Uterus (tissue), 4 donors: ENCODE data around the gene IDNK. TPM values are rescaled to one million over a fixed set of nuclear protein-coding genes. Genes with fewer than 3 reads are reported as not detected.

Experiments
- DNase-seq, 2 donors: peaks; one replicate each; pipeline ENCODE4 v3.0.0-alpha.2; 2019 to 2020
- H3K27ac ChIP-seq, 2 donors: fragments of 200-600 bp; sonication (generic); 1 replicate in 1 of 2; 2 replicates in 1 of 2; pipeline ENCODE4 v1.5.1; 2016 to 2018
- H3K27me3 ChIP-seq, 2 donors: fragments of 200-600 bp; sonication (generic); one replicate each; pipeline ENCODE4 v1.5.1; 2018 to 2019; ENCODE audit warnings: control low read depth in 1 of 2
- H3K36me3 ChIP-seq, 2 donors: fragments of 200-600 bp; sonication (generic); one replicate each; pipeline ENCODE4 v1.5.1; 2019; ENCODE audit warnings: control low read depth in 1 of 2
- H3K4me1 ChIP-seq, 2 donors: fragments of 200-600 bp; sonication (generic); one replicate each; pipeline ENCODE4 v1.5.1; 2018 to 2019; ENCODE audit warnings: control low read depth in 1 of 2
- H3K4me3 ChIP-seq, 2 donors: fragments of 200-600 bp; sonication (generic); 1 replicate in 1 of 2; 2 replicates in 1 of 2; pipeline ENCODE4 v1.5.1; 2018 to 2019; ENCODE audit warnings: mild to moderate bottlenecking in 1 of 2
- H3K9me3 ChIP-seq, 2 donors: fragments of 200-600 bp; sonication (generic); one replicate each; pipeline ENCODE4 v1.5.1; 2019; ENCODE audit warnings: control low read depth in 1 of 2
- POLR2A ChIP-seq, 2 donors: fragments of 450-650 bp; IDR thresholded peaks; one replicate each; pipeline ENCODE4 v1.6.1; 2016; ENCODE audit warnings: antibody characterized with exemption in 2 of 2, mild to moderate bottlenecking in 1 of 2, moderate library complexity in 1 of 2
- intact Hi-C: fragments of 100-400 bp; cut with DNase I; formaldehyde crosslinking; loops from one replicate; pipeline ENCODE4 v1.15.1; 2023; ENCODE audit warnings: low total_unique reads
- small RNA-seq: library from RNA; depleted of rRNA; stranded (forward); fragments of <200 nt; gene quantifications from one replicate; pipeline ENCODE3, GENCODE V24; 2016
- total RNA-seq, 4 donors: library from RNA; depleted of rRNA in 3 of 4; stranded (reverse); fragments of >200 nt in 3 of 4; gene quantifications; one replicate each; pipeline versions ENCODE4 v1.1.0 to v1.2.4, GENCODE V29; 2014 to 2023
- TF ChIP-seq, protein P1 (sequence below), 4 experiments: fragments of 200-600 bp in 2 of 4; fragments of 450-650 bp in 2 of 4; sonication (generic) in 2 of 4; IDR thresholded peaks; one replicate each; pipeline ENCODE4 v1.5.1; 2016 to 2019; ENCODE audit warnings: antibody characterized with exemption in 4 of 4, mild to moderate bottlenecking in 2 of 4, moderate library complexity in 1 of 4
- donor health status: DM: yes; HTN: yes; CAD: no.

The IDNK gene
- total RNA-seq, 4 donors from 2014 or later = 2.6 to 5.5 (median 4.0) TPM; not detected in 1

DNA sequence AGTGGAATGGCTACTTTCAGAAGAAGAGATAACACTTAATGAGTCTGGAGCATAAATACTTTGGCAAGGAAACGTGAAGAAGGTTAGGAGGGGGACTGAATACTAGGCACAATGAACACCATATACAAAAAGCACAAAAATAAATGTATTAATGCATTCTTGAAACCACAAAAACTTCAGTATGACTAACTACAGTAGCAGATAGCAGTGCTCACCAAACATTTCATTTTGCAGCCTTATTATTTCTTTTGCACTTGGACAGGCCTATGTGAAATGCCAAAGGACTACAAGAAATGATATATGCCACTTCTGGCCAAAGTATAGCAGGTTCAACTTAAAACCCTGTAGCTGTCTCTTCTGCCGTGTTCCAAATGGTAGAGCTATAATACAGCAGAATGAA, 58.5 kb downstream of the IDNK start:
- no peaks in the 10 kb centered on the region for H3K27me3 ChIP-seq
- no peaks in the 10 kb centered on the region for H3K36me3 ChIP-seq
- H3K9me3 ChIP-seq = no peaks in the 10 kb centered on the region
- no peak overlapping the region for H3K27ac ChIP-seq
- no peak for DNase-seq
- TF ChIP-seq, protein P1, sequence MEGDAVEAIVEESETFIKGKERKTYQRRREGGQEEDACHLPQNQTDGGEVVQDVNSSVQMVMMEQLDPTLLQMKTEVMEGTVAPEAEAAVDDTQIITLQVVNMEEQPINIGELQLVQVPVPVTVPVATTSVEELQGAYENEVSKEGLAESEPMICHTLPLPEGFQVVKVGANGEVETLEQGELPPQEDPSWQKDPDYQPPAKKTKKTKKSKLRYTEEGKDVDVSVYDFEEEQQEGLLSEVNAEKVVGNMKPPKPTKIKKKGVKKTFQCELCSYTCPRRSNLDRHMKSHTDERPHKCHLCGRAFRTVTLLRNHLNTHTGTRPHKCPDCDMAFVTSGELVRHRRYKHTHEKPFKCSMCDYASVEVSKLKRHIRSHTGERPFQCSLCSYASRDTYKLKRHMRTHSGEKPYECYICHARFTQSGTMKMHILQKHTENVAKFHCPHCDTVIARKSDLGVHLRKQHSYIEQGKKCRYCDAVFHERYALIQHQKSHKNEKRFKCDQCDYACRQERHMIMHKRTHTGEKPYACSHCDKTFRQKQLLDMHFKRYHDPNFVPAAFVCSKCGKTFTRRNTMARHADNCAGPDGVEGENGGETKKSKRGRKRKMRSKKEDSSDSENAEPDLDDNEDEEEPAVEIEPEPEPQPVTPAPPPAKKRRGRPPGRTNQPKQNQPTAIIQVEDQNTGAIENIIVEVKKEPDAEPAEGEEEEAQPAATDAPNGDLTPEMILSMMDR (IDR thresholded peaks at IDR 0.05) = no peak
- no peak for TF ChIP-seq POLR2A (IDR thresholded peaks at IDR 0.05)
- no peaks in the 10 kb centered on the region for H3K4me1 ChIP-seq
- intact Hi-C loops = no loop called here
- H3K4me3 ChIP-seq = no peak overlapping the region

DNA sequence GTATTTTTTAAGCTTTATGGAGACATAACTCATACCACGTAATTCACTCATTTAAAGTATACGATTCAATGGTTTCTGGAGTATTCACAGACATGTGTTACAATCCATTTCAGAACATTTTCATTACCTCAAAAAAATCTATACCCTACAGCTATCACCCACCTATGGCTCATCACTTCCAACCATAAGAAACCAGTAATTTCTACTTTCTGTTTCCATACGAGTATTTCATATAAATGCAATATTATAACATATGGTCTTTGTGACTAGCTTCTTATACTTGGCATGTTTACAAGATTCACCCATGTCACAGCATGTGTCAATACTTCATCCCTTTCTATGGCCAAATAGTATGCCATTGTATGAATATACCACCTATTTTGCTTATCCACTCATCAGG, 66.0 kb downstream of the IDNK start:
- Histone ChIP-seq H3K9me3 (no peaks in the 10 kb centered on the region), H3K4me3 (no peak overlapping the region), H3K27ac (no peak overlapping the region), H3K36me3 (no peaks in the 10 kb centered on the region), H3K4me1 (no peaks in the 10 kb centered on the region), H3K27me3 (no peaks in the 10 kb centered on the region)
- TF ChIP-seq, protein P1 (IDR thresholded peaks at IDR 0.05) = no peak
- TF ChIP-seq POLR2A (IDR thresholded peaks at IDR 0.05) = no peak
- DNase-seq = no peak
- intact Hi-C loops = no loop called here

DNA sequence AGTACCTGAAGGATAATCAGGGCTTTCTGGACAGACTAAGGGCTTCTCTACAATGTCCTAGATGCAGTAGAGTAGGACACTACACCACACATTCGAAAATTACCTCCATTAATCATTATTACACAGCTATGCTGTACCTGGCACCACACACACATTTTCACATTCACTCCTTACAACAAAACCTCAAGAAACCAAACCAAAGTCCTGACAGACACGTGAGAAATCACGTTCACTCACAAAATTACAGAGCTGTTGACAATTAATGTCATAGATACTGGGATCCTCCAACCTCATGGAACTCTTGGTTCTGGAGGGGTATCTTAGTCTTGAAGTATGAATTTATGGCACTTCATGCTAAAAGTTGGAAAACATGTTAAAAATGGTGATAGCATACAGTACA, 68.5 kb downstream of the IDNK start:
- Histone ChIP-seq H3K36me3 (no peaks in the 10 kb centered on the region), H3K27ac (no peak overlapping the region), H3K4me3 (no peak overlapping the region), H3K4me1 (no peaks in the 10 kb centered on the region), H3K9me3 (no peaks in the 10 kb centered on the region), H3K27me3 (no peaks in the 10 kb centered on the region)
- no peak for TF ChIP-seq POLR2A (IDR thresholded peaks at IDR 0.05)
- TF ChIP-seq, protein P1 (IDR thresholded peaks at IDR 0.05) = no peak
- intact Hi-C loops = no loop called here
- no peak for DNase-seq

Small RNA genes lying within 50 kb of the gene (small RNA-seq; reads per million reads assigned to genes)
- gene RNU4-15P = not detected

Other genes with a start within 250 kb of the IDNK start
- gene FRMD3, start 84.7 kb upstream of the IDNK start, total RNA-seq = 10 to 100 TPM in 1 of 4 donors, 1 to 10 TPM in 3; 1.8 to 13.3 (median 3.3) TPM
- gene UBQLN1, start 84.8 kb downstream of the IDNK start, total RNA-seq = 100 to 1,000 TPM in 2 of 4 donors, 10 to 100 TPM in 2; 66.8 to 155 (median 98.1) TPM
- 10 to 100 TPM in 3 of 4 donors, 1 to 10 TPM in 1; 4.9 to 44.1 (median 19.0) TPM for gene GKAP1, start 194.6 kb downstream of the IDNK start, total RNA-seq